Measurements from ENCODE around the gene ABCG2.

GRCh38 chr4:88077911-88078524 is 80.4 kb downstream of the ABCG2 start:
- TF ChIP-seq CTCF (IDR thresholded peaks at IDR 0.05; ENCODE audit: low read depth, low read length): no peak
- TF ChIP-seq EZH2phosphoT487 (IDR thresholded peaks at IDR 0.05; ENCODE audit: low read depth): no peak

All from OCI-LY3 (cell line).